ENCODE results near the gene ZNF14.

The ZNF14 gene

GRCh38 chr19:19662344-19662743 lies 70.6 kb downstream of the ZNF14 start:
- peaks cover 17% of the 10 kb centered on the region for H3K36me3 Mint-ChIP-seq
- no peaks in the 10 kb centered on the region for H3K27me3 Mint-ChIP-seq
- ATAC-seq (ENCODE audit: low read depth) (no peak), DNase-seq (ENCODE audit: low spot score in 2 of 2) (no peak)
- peak overlapping the region; percentile 99 for H3K27ac Mint-ChIP-seq
- no peaks in the 10 kb centered on the region for H3K9me3 Mint-ChIP-seq
- H3K4me3 Mint-ChIP-seq, result peak overlapping the region; percentile 89
- H3K4me1 Mint-ChIP-seq, result peaks cover 21% of the 10 kb centered on the region

GRCh38 chr19:19661675-19662251 lies 71.1 kb downstream of the ZNF14 start:
- H3K27ac Mint-ChIP-seq, result peak overlapping the region; percentile 99
- H3K27me3 Mint-ChIP-seq, result no peaks in the 10 kb centered on the region
- peak overlapping the region; percentile 89 for H3K4me3 Mint-ChIP-seq
- H3K9me3 Mint-ChIP-seq, result no peaks in the 10 kb centered on the region
- H3K4me1 Mint-ChIP-seq, result peaks cover 23% of the 10 kb centered on the region
- peak; percentile 59 for ATAC-seq (ENCODE audit: low read depth)
- DNase-seq (ENCODE audit: low spot score in 2 of 2), result peak; percentile 49 to 75
- H3K36me3 Mint-ChIP-seq, result peaks cover 20% of the 10 kb centered on the region

GRCh38 chr19:19661141-19661674 lies 71.7 kb downstream of the ZNF14 start:
- peaks cover 24% of the 10 kb centered on the region for H3K36me3 Mint-ChIP-seq
- H3K27me3 Mint-ChIP-seq, result no peaks in the 10 kb centered on the region
- peak overlapping the region; percentile 99 for H3K27ac Mint-ChIP-seq
- DNase-seq (ENCODE audit: low spot score in 2 of 2) (no peak), ATAC-seq (ENCODE audit: low read depth) (no peak)
- peak overlapping the region; percentile 89 for H3K4me3 Mint-ChIP-seq
- H3K4me1 Mint-ChIP-seq, result peaks cover 20% of the 10 kb centered on the region
- no peaks in the 10 kb centered on the region for H3K9me3 Mint-ChIP-seq
